HCT116 (cell line): ENCODE results near the gene TERT. TPM values are rescaled to one million over a fixed set of nuclear protein-coding genes. Genes with fewer than 3 reads are reported as not detected.

ENCODE experiments used
- ATAC-seq: fragments of 200-7000 bp; cut with Tn5 transposase; 2 replicates; pipeline ENCODE4 v1.9.1; 2020; ENCODE audit warnings: mild to moderate bottlenecking, moderate library complexity
- BruUV-seq: library from RNA; stranded (reverse); fragments of 400-500 nt; replicated peaks from 2 replicates; lab custom pipeline; 2021; lab: Mats Ljungman, UMichigan
- CTCF ChIA-PET: fragments of 300-600 bp; sonication (Branson Sonifier 250); formaldehyde crosslinking; loops from one replicate; lab custom pipeline; 2021; ENCODE audit warnings: antibody characterized with exemption; lab: Charles Lee
- POLR2A ChIA-PET: fragments of 300-600, 350-600 bp; sonication (Branson Sonifier 250); formaldehyde crosslinking; loops from one replicate; lab custom pipeline; 2021; ENCODE audit warnings: antibody characterized with exemption; lab: Charles Lee
- RAD21 ChIA-PET, 2 experiments: fragments of 300-600 bp; sonication (Branson Sonifier 250); formaldehyde crosslinking; loops; one replicate each; lab custom pipeline; 2023; ENCODE audit warnings: low total read pairs in 2 of 2; ENCODE audit not compliant: uncharacterized antibody in 2 of 2, unreplicated experiment in 2 of 2, low non-redundant PET in 1 of 2; lab: Charles Lee
- DNase-seq: peaks from one replicate; pipeline ENCODE4 v3.0.0-alpha.2; 2010; ENCODE audit warnings: low read depth, low spot score
- H2AFZ ChIP-seq: fragments of 200-600 bp; shearing (Covaris generic), sonication (generic); 2 replicates; pipeline ENCODE4 v1.6.1; 2017; ENCODE audit warnings: low read depth, mixed run types, mixed read lengths, antibody characterized with exemption, low read length; ENCODE audit not compliant: poor library complexity, severe bottlenecking
- H3K27ac ChIP-seq: 2 replicates; pipeline ENCODE4 v1.5.1; 2012; ENCODE audit warnings: low read depth, low read length
- H3K27me3 ChIP-seq: fragments of 200-600 bp; sonication (generic); 2 replicates; pipeline ENCODE4 v1.6.1; 2016; ENCODE audit warnings: mixed run types, low read length, mixed read lengths; ENCODE audit not compliant: insufficient read depth
- H3K36me3 ChIP-seq, 2 experiments: fragments of 200-500 bp in 1 of 2; fragments of 200-600 bp in 1 of 2; sonication (Bioruptor generic) in 1 of 2; sonication (generic) in 1 of 2; 2 replicates each; pipeline versions ENCODE4 v1.5.1 to v1.6.1; 2014 to 2016; ENCODE audit warnings: low read length in 2 of 2, inconsistent platforms in 1 of 2, mixed read lengths in 1 of 2, mixed run types in 1 of 2; ENCODE audit not compliant: insufficient read depth in 2 of 2, control insufficient read depth in 1 of 2
- H3K4me1 ChIP-seq, 2 experiments: fragments of 200-600 bp in 1 of 2; sonication (generic) in 1 of 2; 2 replicates each; pipeline versions ENCODE4 v1.5.1 to v1.6.1; 2012 to 2017; ENCODE audit warnings: low read length in 2 of 2, inconsistent platforms in 1 of 2, mild to moderate bottlenecking in 1 of 2, mixed read lengths in 1 of 2, mixed run types in 1 of 2, moderate library complexity in 1 of 2; ENCODE audit not compliant: insufficient read depth in 2 of 2, control insufficient read depth in 1 of 2
- H3K4me2 ChIP-seq: fragments of 200-600 bp; sonication (generic); 2 replicates; pipeline ENCODE4 v1.6.1; 2017; ENCODE audit warnings: mixed run types, low read length, mixed read lengths
- H3K4me3 ChIP-seq, 2 experiments: fragments of 200-600 bp in 1 of 2; sonication (generic) in 1 of 2; replicated peaks in 1 of 2; 2 replicates each; pipeline ENCODE4 v1.5.1; 2011 to 2016; ENCODE audit warnings: low read length in 2 of 2, control low read depth in 1 of 2, low read depth in 1 of 2, mild to moderate bottlenecking in 1 of 2, mixed read lengths in 1 of 2, mixed run types in 1 of 2
- H3K79me2 ChIP-seq: fragments of 200-600 bp; sonication (generic); 2 replicates; pipeline ENCODE4 v1.6.1; 2017; ENCODE audit warnings: mild to moderate bottlenecking, mixed run types, low read length, moderate library complexity, mixed read lengths; ENCODE audit not compliant: insufficient read depth
- H3K9ac ChIP-seq: fragments of 200-600 bp; sonication (generic); 2 replicates; pipeline ENCODE4 v1.6.1; 2016; ENCODE audit warnings: low read length, mixed read lengths
- H3K9me2 ChIP-seq: fragments of 200-600 bp; sonication (generic), shearing (Covaris generic); 2 replicates; pipeline ENCODE4 v1.6.1; 2017; ENCODE audit warnings: mixed run types, mild to moderate bottlenecking, moderate library complexity; ENCODE audit not compliant: insufficient read depth
- H3K9me3 ChIP-seq, 2 experiments: fragments of 200-500 bp in 1 of 2; fragments of 200-600 bp in 1 of 2; sonication (Bioruptor generic) in 1 of 2; sonication (generic) in 1 of 2; 2 replicates each; pipeline ENCODE4 v1.6.1; 2014 to 2017; ENCODE audit warnings: low read length in 2 of 2, mixed read lengths in 2 of 2, inconsistent platforms in 1 of 2, low read depth in 1 of 2, mild to moderate bottlenecking in 1 of 2, mixed run types in 1 of 2, moderate library complexity in 1 of 2; ENCODE audit not compliant: control insufficient read depth in 1 of 2, insufficient read depth in 1 of 2
- H4K20me1 ChIP-seq: fragments of 200-600 bp; sonication (generic), shearing (Covaris generic); 2 replicates; pipeline ENCODE4 v1.6.1; 2017; ENCODE audit warnings: mixed run types, mild to moderate bottlenecking, moderate library complexity; ENCODE audit not compliant: insufficient read depth
- ATF3 ChIP-seq: IDR thresholded peaks from 2 replicates; pipeline ENCODE4 v1.6.1; 2012
- CEBPB ChIP-seq: IDR thresholded peaks from 2 replicates; pipeline ENCODE4 v1.6.1; 2012; ENCODE audit warnings: low read depth
- CTCF ChIP-seq, 3 experiments: fragments of 200-600 bp in 1 of 3; sonication (generic) in 1 of 3; IDR thresholded peaks in 2 of 3; conservative IDR thresholded peaks in 1 of 3; 2 replicates each; pipeline ENCODE4 v1.5.1; 2012 to 2017; ENCODE audit warnings: low read depth in 2 of 3, low read length in 2 of 3, antibody characterized with exemption in 1 of 3, borderline replicate concordance in 1 of 3, control low read depth in 1 of 3, mild to moderate bottlenecking in 1 of 3, mixed read lengths in 1 of 3, mixed run types in 1 of 3, moderate library complexity in 1 of 3; ENCODE audit not compliant: insufficient read depth in 1 of 3
- POLR2A ChIP-seq: IDR thresholded peaks from 2 replicates; pipeline ENCODE4 v1.7.0; 2011; ENCODE audit warnings: borderline replicate concordance; ENCODE audit not compliant: insufficient read depth, insufficient read length; ENCODE audit errors: extremely low read depth
- POLR2AphosphoS5 ChIP-seq: IDR thresholded peaks from 2 replicates; pipeline ENCODE4 v1.6.1; 2011; ENCODE audit warnings: mild to moderate bottlenecking, low read depth, low read length, moderate library complexity
- RAD21 ChIP-seq: IDR thresholded peaks from 2 replicates; pipeline ENCODE4 v1.6.1; 2012; ENCODE audit warnings: low read depth, mild to moderate bottlenecking
- SP1 ChIP-seq: IDR thresholded peaks from 2 replicates; pipeline ENCODE4 v1.6.1; 2012; ENCODE audit warnings: low read depth
- ZBTB33 ChIP-seq: IDR thresholded peaks from 2 replicates; pipeline ENCODE4 v1.6.1; 2011; ENCODE audit warnings: mild to moderate bottlenecking, low read length, moderate library complexity; ENCODE audit not compliant: insufficient replicate concordance; ENCODE audit errors: extremely low read depth
- ZFX ChIP-seq: fragments of 450-650 bp; IDR thresholded peaks from 2 replicates; pipeline ENCODE4 v1.6.1; 2017
- intact Hi-C: fragments of 100-400 bp; cut with micrococcal nuclease; formaldehyde crosslinking; loops from 2 replicates; pipeline ENCODE4 v1.10.0; 2022
- total RNA-seq: library from RNA; stranded (reverse); gene quantifications from one replicate; pipeline ENCODE4 v1.2.1, GENCODE V29; 2021; ENCODE audit not compliant: unreplicated experiment

The TERT gene
- total RNA-seq, 1 experiment from 2014 or later: 6.9 TPM

GRCh38 chr5:1212881-1213280 lies 82.0 kb downstream of the TERT start (continued):
- TF ChIP-seq ZBTB33 (no peak), POLR2A (no peak), CTCF (IDR thresholded peaks at IDR 0.05 in 2 of 3, conservative IDR thresholded peaks at IDR 0.05 in 1 of 3; ENCODE audit: borderline replicate concordance in 1 of 3, insufficient read depth in 1 of 3, low read depth in 2 of 3, low read length in 2 of 3) (no peak), POLR2AphosphoS5 (no peak), RAD21 (no peak), ATF3 (no peak)

- H3K79me2 ChIP-seq: no peaks in the 10 kb centered on the region
- H2AFZ ChIP-seq: no peak overlapping the region
- H3K4me1 ChIP-seq: no peaks in the 10 kb centered on the region
- CTCF ChIA-PET: no interaction called here
- H3K27me3 ChIP-seq: no peaks in the 10 kb centered on the region
- no peaks in the 10 kb centered on the region for H3K9me2 ChIP-seq
- DNase-seq (no peak), ATAC-seq (no peak)
- POLR2A ChIA-PET: no interaction called here
- H4K20me1 ChIP-seq: no peaks in the 10 kb centered on the region
- no peak overlapping the region for H3K9ac ChIP-seq
- no peak overlapping the region for H3K4me3 ChIP-seq
- TF ChIP-seq CEBPB: no peak
- TF ChIP-seq SP1: no peak
- TF ChIP-seq ZFX: no peak
- RAD21 ChIA-PET: no interaction called here
- H3K4me2 ChIP-seq: no peak overlapping the region
- intact Hi-C loops: no loop called here
- H3K9me3 ChIP-seq: no peaks in the 10 kb centered on the region; a peak in 1 of 4 replicates
- BruUV-seq: no TSS peak
- H3K36me3 ChIP-seq: no peaks in the 10 kb centered on the region
- H3K27ac ChIP-seq: no peak overlapping the region
These were observed 82.6 kb downstream of the TERT start for GRCh38 chr5:1212271-1212670.
